LoVo (cell line): ENCODE data around the gene WDR64.

ENCODE experiments used
- DNase-seq: peaks from one replicate; pipeline ENCODE4 v3.0.0-alpha.2; 2016; ENCODE audit warnings: low spot score

Gene WDR64

DNA sequence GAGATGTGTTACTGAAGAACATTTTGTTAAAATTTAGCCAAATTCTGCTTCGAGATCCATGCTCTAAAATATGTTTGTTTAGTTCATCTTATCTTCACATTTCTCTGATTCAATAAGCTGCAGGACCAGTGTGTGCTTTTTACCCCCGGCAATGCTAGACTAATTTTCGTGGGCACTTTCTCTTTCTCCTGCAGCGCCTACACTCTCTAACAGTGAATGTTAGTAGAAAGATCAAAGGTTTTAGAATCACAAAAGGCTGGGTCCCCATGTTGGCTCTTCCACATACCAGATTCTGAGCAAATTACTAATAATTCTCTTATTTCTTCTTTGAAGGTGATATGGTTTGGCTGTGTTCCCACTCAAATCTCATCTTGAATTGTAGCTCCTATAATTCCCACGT lies 20.4 kb upstream of the WDR64 start:
- no peak for DNase-seq

- no peak for DNase-seq
Measured at GRCh38 chr1:241632987-241633386, 19.1 kb upstream of the WDR64 start.

DNA sequence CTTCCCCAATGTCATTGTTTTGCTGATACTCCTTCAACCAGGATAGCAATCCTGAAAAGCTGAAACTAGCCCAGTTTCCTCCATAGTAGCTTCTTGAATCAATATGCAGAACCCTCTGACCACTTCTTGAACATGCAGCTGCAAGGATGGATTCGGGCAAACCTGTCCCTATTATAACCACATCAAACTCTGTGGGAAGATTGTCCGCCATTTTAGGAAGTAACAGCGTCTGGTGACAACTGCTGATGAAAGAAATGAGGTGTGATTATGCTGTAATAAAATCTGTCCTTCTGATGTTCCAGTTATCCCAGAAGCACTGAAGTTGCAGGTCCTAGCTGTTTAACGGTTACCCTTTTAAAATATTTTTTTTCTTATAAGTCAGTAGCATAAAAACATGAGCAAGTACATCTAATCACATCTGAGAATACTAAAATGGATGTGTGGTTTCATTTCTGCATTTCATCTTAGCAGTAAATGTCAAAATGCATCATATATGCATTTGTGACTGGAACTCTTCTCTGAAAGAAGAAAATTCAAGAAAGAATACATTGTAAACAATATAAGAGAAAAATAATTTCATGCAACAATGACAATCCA lies 16.4 kb upstream of the WDR64 start:
- DNase-seq: no peak

DNA sequence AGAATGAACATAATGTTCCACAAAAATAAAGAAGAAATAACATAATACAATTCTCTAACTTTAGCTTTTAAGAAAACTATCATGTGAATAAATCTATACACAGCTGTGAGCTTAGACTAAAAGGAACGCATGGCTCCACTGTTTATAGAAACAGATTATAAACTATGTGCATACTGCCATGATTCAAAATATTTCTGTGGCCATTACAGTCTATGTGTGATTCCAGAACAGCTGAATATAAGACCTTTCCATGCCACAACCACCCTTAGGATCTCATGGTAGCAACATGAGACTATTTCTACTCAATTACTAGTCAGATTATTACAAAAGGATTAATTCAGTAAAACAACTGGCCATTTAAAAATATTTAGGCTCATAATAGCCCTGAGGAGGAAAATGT lies 15.8 kb upstream of the WDR64 start:
- DNase-seq: no peak

DNA sequence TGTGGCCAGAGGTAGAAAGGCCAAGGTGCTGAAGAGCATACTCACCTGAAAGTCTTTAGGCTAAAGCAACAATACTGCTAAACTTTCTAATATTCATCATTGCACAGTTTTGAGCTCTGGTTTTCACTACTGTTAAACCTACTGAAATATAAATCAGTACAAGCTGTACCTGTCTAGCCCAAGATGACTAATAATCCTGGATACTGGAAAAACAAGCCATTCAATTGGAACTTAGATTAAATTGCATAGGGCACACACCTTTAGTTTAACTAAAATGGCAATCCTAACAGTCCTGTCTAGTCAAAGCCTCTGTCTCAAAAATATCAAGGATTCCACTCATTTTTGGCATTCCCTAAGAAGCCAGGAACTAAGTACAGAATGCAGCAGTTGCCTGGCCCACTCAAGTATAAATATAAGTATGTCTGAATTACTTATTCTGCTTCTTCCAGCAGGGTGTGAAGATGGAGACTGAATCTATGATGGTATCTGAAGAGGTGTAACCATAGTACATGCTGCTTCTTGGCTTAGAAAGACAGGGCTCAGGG lies 15.0 kb upstream of the WDR64 start:
- no peak for DNase-seq

DNA sequence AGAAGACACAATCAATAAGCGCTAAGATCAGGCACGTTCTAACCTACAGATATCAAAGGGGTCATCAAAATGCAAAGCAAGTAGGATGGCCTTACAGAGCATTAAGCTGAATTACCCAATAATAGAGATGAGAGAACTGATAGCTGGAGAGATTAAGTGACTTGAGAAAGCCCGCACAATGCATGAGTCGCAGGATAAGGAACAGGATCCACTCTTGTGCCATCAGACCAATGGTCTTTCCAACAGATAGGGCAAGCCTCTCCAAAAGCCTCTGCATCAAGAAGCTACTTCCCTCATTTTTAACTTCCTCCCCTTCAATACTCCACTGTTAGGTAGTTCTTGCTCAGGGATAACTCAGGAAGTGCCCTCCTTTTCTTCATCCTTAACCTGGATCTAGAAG lies 14.5 kb upstream of the WDR64 start:
- DNase-seq: no peak

GRCh38 chr1:241638099-241638682 lies 13.9 kb upstream of the WDR64 start:
- no peak for DNase-seq

GRCh38 chr1:241638909-241639622 lies 13.0 kb upstream of the WDR64 start:
- DNase-seq: no peak

DNA sequence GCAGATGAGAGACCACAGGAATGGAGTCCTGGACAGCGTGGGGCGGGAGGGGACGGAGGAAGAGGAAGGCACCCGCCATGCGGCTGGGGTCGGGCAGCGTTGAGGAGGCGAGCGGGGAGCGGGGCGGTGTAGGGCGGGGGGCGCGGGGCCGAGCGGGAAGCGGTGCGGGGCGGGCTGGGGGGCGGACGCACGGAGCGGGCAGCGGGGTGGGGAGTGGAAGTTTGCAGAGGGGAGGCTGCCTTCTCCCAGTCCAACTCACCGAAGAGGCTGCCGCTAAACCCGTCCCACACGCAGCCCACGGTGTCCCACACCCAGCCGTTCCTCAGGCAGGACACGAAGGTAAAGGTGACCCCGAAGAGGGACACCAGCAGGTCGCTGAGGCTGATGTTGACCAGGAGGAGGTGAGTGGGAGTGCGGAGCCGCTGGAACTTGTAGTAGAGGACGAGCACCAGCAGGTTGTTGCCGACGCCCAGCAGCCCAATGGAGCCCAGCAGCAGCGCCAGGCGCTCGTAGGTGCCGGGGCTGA lies 12.4 kb upstream of the WDR64 start:
- DNase-seq: peak; percentile 12

DNA sequence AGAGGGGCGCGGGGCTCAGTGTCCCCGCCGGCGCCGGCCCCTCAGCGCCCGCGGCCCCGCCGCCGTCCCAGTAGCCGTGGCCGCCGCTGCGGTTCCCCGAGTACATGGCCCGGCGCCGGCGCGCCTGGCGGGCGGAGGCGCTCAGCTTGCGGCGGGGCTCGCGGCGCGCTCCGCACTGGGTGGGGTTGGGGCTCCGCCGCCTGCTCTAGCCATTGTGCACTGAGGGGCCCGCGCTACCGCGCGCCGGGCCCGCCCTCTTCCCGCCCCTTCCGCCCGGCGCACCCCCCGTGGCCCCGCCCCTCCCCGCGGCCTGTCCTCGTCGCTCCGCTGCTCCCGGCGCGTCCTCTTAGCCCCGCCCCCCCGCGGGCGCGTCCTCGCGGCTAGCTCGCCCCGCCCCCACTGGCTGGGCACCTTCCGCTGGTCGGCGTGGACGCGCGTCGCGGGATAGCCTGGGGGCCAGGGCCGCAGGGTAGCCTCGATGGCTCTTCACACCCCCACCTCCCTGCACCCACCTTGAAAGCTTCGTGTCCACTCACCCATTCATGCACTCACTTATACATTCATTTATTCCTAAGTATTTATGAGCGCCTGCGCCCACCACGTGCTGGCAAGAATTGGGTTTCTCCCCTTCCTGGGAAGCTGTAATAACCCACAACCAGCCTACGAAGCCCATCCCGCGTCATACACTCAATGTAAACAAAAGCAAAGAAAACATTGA lies 11.8 kb upstream of the WDR64 start, which contains the start of the genes CHML and OPN3:
TSS of gene CHML (minus strand) at position 221 of the 718 bp plus-strand sequence. CDS start 4,603 bp downstream, outside the sequence.
TSS of gene OPN3 (minus strand) at position 221 of the 718 bp plus-strand sequence. CDS start at position 106, 115 bp downstream.
- peak; percentile 92 for DNase-seq

GRCh38 chr1:241640867-241641622 lies 11.0 kb upstream of the WDR64 start:
- DNase-seq: peak; percentile 27

GRCh38 chr1:241641773-241642592 lies 10.1 kb upstream of the WDR64 start:
- DNase-seq: peak; percentile 68

GRCh38 chr1:241642593-241642944 lies 9.5 kb upstream of the WDR64 start:
- no peak for DNase-seq

DNA sequence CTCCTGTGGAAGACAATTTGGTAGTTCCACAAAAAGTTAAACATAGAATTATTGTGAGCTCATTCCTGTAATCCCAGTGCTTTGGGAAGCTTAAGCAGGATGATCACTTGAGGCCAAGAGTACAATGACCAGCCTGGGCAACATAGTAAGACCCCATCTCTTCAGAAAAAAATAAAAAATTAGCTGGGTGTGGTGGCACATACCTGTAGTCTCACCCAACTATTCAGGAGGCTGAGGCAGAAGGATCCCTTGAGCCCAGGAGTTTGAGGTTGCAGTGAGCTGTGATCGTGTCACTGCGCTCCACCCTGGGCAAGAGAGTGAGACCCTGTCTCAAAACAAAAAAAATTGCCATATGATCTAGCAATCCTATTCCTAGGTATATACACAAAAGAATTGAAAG lies 7.8 kb upstream of the WDR64 start:
- no peak for DNase-seq

DNA sequence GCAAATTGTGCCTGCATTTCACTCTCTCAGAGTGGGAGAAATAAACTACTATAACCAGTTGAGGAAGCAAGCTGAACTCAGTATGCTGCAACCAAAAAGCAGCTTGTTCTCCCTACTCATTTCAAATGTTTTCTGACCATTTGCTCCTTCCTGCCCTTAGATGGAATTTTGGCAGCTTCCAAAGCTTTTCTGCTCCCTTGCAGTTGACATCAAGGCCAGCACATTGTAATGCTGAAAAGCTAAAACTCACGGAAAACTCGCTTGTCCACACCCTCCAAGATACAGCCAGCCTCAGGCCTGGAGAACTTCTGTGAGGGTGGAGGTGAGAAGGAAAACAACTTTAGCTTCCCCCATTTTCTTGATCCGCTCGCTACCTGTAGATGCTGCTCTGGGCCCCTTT lies 6.9 kb upstream of the WDR64 start:
- DNase-seq: no peak

GRCh38 chr1:241646201-241646600 lies 5.9 kb upstream of the WDR64 start:
- no peak for DNase-seq

- DNase-seq: no peak
Measured at GRCh38 chr1:241647658-241648057, 4.4 kb upstream of the WDR64 start.

GRCh38 chr1:241648159-241648558 lies 3.9 kb upstream of the WDR64 start:
- DNase-seq: no peak

GRCh38 chr1:241654019-241654418 lies 1.9 kb downstream of the WDR64 start:
- DNase-seq: no peak

- no peak for DNase-seq
Measured at GRCh38 chr1:241654641-241655040, 2.6 kb downstream of the WDR64 start.
